GM18507 (cell line): ENCODE results near the gene CRELD2.

Source experiments
- DNase-seq: peaks from one replicate; pipeline ENCODE4 v3.0.0; 2011; ENCODE audit warnings: low read depth; ENCODE audit not compliant: insufficient read length; ENCODE audit errors: extremely low spot score
- FAIRE-seq: peaks from 2 replicates; lab custom pipeline; 2011; peaks lifted over from hg19 to GRCh38; lab: Jason Lieb, UNC

CRELD2 gene

GRCh38 chr22:49909476-49910205 is 8.8 kb upstream of the CRELD2 start:
- FAIRE-seq = no peak
- no peak for DNase-seq

- no peak for DNase-seq
- FAIRE-seq = no peak
These were observed 7.9 kb upstream of the CRELD2 start for GRCh38 chr22:49910229-49911155.

- no peak for FAIRE-seq
- no peak for DNase-seq
These were observed 6.4 kb upstream of the CRELD2 start for GRCh38 chr22:49911881-49912625.

GRCh38 chr22:49913026-49913425 is 5.4 kb upstream of the CRELD2 start:
- no peak for FAIRE-seq
- DNase-seq = no peak

GRCh38 chr22:49913446-49913845 is 5.0 kb upstream of the CRELD2 start:
- FAIRE-seq (no peak), DNase-seq (no peak)

- FAIRE-seq = no peak
These were observed 4.2 kb upstream of the CRELD2 start for GRCh38 chr22:49914256-49914655.

GRCh38 chr22:49915610-49916009 is 2.8 kb upstream of the CRELD2 start:
- DNase-seq (no peak), FAIRE-seq (no peak)

More at GRCh38 chr22:49914256-49914655, 4.2 kb upstream of the CRELD2 start:
- DNase-seq = no peak

- no peak for FAIRE-seq
- no peak for DNase-seq
These were observed 1.6 kb upstream of the CRELD2 start for GRCh38 chr22:49916831-49917230.

GRCh38 chr22:49918911-49919881 is 762 bp downstream of the CRELD2 start:
- no peak for FAIRE-seq

DNA sequence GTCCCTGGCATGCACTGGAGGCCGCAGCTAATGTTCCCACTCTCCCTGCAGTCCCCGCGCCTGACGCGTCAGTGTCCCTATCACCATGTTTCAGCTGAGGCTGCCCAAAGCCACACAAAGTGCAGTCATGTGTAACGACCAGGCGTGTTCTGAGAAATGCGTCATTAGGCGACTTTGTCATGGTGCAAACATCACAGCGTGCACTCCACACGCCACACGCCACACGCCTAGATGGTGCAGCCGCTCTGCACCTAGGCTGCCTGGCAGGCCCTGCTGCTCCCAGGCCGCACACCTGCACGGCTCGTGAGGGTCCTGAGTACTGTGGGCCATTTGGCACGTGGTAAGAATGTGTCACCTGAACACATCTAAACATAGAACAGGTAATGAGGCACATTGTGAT is 2.4 kb downstream of the CRELD2 start:
- FAIRE-seq (no peak), DNase-seq (no peak)

More at GRCh38 chr22:49918911-49919881, 762 bp downstream of the CRELD2 start:
- no peak for DNase-seq

DNA sequence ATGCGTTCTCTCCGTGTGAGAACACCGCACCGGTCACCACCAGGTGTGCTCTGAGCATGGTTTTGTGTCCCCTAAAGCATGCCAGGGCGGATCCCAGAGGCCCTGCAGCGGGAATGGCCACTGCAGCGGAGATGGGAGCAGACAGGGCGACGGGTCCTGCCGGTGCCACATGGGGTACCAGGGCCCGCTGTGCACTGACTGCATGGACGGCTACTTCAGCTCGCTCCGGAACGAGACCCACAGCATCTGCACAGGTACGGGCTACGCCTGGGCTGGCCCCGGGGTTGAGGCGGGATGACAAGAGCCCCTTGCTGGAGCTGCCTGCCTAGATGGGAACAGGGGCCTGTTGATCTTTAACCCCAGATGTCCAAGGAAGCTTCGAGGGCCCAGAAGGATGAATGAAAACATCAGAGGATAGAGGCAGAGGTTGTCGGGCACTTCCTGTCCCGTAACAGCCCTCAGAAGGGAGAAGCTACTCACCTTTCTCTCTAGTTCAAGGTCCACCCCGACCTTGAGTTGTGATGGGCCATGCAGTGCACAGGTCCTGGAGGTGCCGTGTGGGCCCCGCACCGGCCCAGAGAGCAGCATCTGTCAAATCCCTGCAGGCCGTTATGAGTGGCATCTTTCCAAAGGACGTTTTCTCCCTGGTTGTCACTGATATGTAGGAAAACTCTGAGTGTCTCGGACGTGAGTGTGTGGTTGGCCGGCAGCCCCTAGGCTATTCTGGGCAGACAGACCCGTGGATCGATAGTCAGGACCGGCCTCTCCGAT is 3.3 kb downstream of the CRELD2 start:
- DNase-seq (no peak), FAIRE-seq (no peak)

DNA sequence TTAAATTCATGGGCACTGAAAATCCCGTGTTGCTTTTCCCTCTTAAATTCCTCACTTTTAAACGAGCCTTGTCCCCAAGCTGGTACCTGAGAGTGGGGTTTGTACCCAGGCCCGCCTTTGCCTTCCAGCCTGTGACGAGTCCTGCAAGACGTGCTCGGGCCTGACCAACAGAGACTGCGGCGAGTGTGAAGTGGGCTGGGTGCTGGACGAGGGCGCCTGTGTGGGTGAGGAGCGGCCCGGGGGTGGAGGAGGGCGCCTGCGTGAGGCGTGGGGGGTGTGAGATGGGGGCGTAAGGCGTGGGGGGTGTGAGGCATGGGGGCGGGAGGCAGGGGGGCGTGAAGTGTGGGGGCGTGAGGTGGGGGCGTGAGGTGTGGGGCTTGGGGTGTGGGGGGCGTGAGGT is 4.0 kb downstream of the CRELD2 start:
- DNase-seq (no peak), FAIRE-seq (no peak)

DNA sequence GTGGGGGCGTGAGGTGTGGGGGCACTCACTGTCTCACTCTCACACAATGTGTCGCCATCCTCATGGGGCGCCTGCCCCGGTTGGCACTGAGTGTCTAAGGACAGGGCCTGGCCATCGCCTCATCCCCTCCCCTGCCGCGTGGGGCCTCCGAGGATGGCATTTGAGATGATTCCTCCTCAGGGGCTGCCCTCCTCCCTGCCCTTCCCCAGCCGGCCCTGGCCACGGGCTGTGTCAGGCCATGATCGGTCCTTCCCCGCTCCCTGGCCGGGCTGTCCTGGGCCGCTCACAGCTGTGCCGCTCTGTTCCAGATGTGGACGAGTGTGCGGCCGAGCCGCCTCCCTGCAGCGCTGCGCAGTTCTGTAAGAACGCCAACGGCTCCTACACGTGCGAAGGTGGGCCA is 4.5 kb downstream of the CRELD2 start:
- FAIRE-seq (no peak), DNase-seq (no peak)

- no peak for DNase-seq
- FAIRE-seq = peak; percentile 48
These were observed 5.0 kb downstream of the CRELD2 start for GRCh38 chr22:49923445-49923844.

- DNase-seq = no peak
- FAIRE-seq = no peak
These were observed 5.8 kb downstream of the CRELD2 start for GRCh38 chr22:49924113-49924833.

- FAIRE-seq (peak; percentile 97), DNase-seq (no peak)
These were observed 7.2 kb downstream of the CRELD2 start for GRCh38 chr22:49925525-49926128.

- FAIRE-seq = no peak
- no peak for DNase-seq
These were observed 8.5 kb downstream of the CRELD2 start for GRCh38 chr22:49926916-49927315.
